ENCODE results near the gene KCNMA1. TPM values are rescaled to one million over a fixed set of nuclear protein-coding genes. Genes with fewer than 3 reads are reported as not detected.
"Not testable (repeated sequence)": the region's sequence is repeated elsewhere in the genome, so short reads cannot be mapped to it uniquely, and the experiment has no call there.

The KCNMA1 gene
- total and polyA plus RNA-seq, 2 donors from 2014 or later, result 4.2 to 8.9 TPM

- Histone ChIP-seq H3K9me3 (ENCODE audit: control insufficient read depth in 2 of 3, insufficient read depth in 1 of 3, low read length in 3 of 3) (no peaks in the 10 kb centered on the region), H3K4me1 (ENCODE audit: control insufficient read depth in 2 of 3, insufficient read depth in 2 of 3, low read depth in 1 of 3, low read length in 3 of 3) (no peaks in the 10 kb centered on the region), H3K27ac (ENCODE audit: low read depth in 2 of 2, low read length in 2 of 2) (no peak overlapping the region), H3K36me3 (ENCODE audit: control insufficient read depth in 2 of 3, insufficient read depth in 3 of 3, low read length in 3 of 3) (no peaks in the 10 kb centered on the region), H3K9ac (ENCODE audit: low read length in 3 of 3) (no peak overlapping the region), H3K27me3 (ENCODE audit: control insufficient read depth, insufficient read depth, low read length) (no peaks in the 10 kb centered on the region), H3K4me3 (ENCODE audit: low read length in 3 of 3) (no peak overlapping the region)
- intact Hi-C loops (cut with DNase I), result no loop called here
- DNase-seq (no peak), FAIRE-seq (no peak)
- TF ChIP-seq CTCF (IDR thresholded peaks at IDR 0.05; ENCODE audit: borderline replicate concordance, extremely low read depth, insufficient read depth), result no peak
These were observed 222.2 kb downstream of the KCNMA1 start for GRCh38 chr10:77415313-77415960.

- DNase-seq (no peak), FAIRE-seq (no peak)
- Histone ChIP-seq H3K27me3 (ENCODE audit: control insufficient read depth, insufficient read depth, low read length) (no peaks in the 10 kb centered on the region), H3K9ac (ENCODE audit: low read length in 3 of 3) (no peak overlapping the region), H3K4me1 (ENCODE audit: control insufficient read depth in 2 of 3, insufficient read depth in 2 of 3, low read depth in 1 of 3, low read length in 3 of 3) (no peaks in the 10 kb centered on the region), H3K4me3 (ENCODE audit: low read length in 3 of 3) (no peak overlapping the region), H3K36me3 (ENCODE audit: control insufficient read depth in 2 of 3, insufficient read depth in 3 of 3, low read length in 3 of 3) (no peaks in the 10 kb centered on the region), H3K27ac (ENCODE audit: low read depth in 2 of 2, low read length in 2 of 2) (no peak overlapping the region), H3K9me3 (ENCODE audit: control insufficient read depth in 2 of 3, insufficient read depth in 1 of 3, low read length in 3 of 3) (no peaks in the 10 kb centered on the region)
- intact Hi-C loops (cut with DNase I), result no loop called here
- no peak for TF ChIP-seq CTCF (IDR thresholded peaks at IDR 0.05; ENCODE audit: borderline replicate concordance, extremely low read depth, insufficient read depth)
These were observed 224.4 kb downstream of the KCNMA1 start for GRCh38 chr10:77413231-77413630.

GRCh38 chr10:77412573-77413133 lies 225.0 kb downstream of the KCNMA1 start:
- H3K4me3 ChIP-seq (ENCODE audit: low read length in 3 of 3); DNase-seq; H3K9ac ChIP-seq (ENCODE audit: low read length in 3 of 3); H3K9me3 ChIP-seq (ENCODE audit: control insufficient read depth in 2 of 3, insufficient read depth in 1 of 3, low read length in 3 of 3); H3K27ac ChIP-seq (ENCODE audit: low read depth in 2 of 2, low read length in 2 of 2); FAIRE-seq; H3K4me1 ChIP-seq (ENCODE audit: control insufficient read depth in 2 of 3, insufficient read depth in 2 of 3, low read depth in 1 of 3, low read length in 3 of 3); H3K36me3 ChIP-seq (ENCODE audit: control insufficient read depth in 2 of 3, insufficient read depth in 3 of 3, low read length in 3 of 3); H3K27me3 ChIP-seq (ENCODE audit: control insufficient read depth, insufficient read depth, low read length); intact Hi-C loops (cut with DNase I): not testable (repeated sequence)

DNA sequence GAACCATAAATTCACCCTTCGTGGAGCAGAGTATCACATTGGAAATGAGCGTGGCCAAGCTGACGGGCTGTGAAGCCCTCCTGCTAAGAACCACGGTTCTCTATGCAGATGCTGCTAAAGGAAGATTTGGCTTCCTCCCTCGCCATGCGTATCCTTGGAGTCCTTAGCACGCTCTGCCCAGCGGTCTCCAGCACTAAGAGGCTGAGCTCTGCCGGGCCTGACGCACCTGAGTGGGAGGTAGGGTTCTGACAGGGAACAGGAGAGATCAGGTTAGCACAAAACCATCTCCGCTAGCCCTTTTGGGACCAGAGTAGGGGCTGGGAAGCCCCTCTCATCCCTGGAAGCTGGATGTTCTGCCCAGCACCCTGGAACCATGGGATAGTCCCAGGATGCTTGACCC lies 225.8 kb downstream of the KCNMA1 start:
- DNase-seq, result no peak
- Histone ChIP-seq H3K27ac (ENCODE audit: low read depth in 2 of 2, low read length in 2 of 2) (no peak overlapping the region), H3K4me1 (ENCODE audit: control insufficient read depth in 2 of 3, insufficient read depth in 2 of 3, low read depth in 1 of 3, low read length in 3 of 3) (no peaks in the 10 kb centered on the region), H3K9ac (ENCODE audit: low read length in 3 of 3) (no peak overlapping the region), H3K9me3 (ENCODE audit: control insufficient read depth in 2 of 3, insufficient read depth in 1 of 3, low read length in 3 of 3) (no peaks in the 10 kb centered on the region), H3K27me3 (ENCODE audit: control insufficient read depth, insufficient read depth, low read length) (no peaks in the 10 kb centered on the region), H3K36me3 (ENCODE audit: control insufficient read depth in 2 of 3, insufficient read depth in 3 of 3, low read length in 3 of 3) (no peaks in the 10 kb centered on the region), H3K4me3 (ENCODE audit: low read length in 3 of 3) (no peak overlapping the region)
- no peak for FAIRE-seq
- intact Hi-C loops (cut with DNase I), result no loop called here
- no peak for TF ChIP-seq CTCF (IDR thresholded peaks at IDR 0.05; ENCODE audit: borderline replicate concordance, extremely low read depth, insufficient read depth)

Measured in kidney (tissue), 14 donors.